Measurements from ENCODE around the gene ADAMTS10. TPM values are rescaled to one million over a fixed set of nuclear protein-coding genes. Genes with fewer than 3 reads are reported as not detected.
"Not testable (repeated sequence)": the region's sequence is repeated elsewhere in the genome, so short reads cannot be mapped to it uniquely, and the experiment has no call there.

Gene ADAMTS10
- polyA plus RNA-seq, 4 donors: 27.7 to 38.6 (median 34.6) TPM

DNA sequence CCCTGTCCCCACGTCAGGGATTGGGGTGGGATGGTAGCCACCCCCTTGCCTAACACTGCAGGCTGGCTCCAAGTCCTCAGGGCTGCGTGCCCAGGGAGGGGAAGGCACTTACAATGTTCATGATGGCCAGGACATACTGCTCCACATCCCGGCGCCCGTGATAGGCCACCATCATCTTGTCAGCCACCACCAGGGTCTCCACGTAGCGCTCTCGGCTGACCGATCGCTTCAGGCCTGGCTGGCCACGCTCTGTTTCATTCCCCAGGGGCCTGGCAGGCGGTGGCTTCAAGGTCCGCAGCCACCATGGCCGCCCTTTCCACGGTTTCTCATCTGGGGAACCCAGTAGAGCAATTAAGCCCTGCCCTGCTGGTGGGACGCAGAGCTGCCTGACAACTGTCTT is 9.7 kb downstream of the ADAMTS10 start:
- DNase-seq (ENCODE audit: low read depth in 4 of 4, low spot score in 3 of 4): no peak

DNA sequence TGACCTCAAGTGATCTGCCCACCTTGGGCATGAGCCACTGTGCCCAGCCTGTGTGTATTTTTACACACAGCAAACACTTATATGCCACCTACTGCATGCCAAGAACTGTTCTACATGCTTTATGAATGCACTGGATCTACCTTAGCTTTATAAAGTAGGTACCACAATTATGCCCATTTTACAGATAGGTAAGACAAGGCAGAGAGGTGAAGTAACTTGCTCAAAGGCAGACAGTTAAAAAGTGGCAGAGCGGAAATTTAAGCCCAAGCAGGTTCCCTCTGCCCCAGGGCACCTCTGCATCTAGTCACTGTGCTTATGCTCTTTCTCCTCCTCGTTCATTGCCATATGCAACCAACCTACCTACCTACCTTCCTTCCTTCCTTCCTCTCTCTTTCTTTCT is 10.5 kb downstream of the ADAMTS10 start:
- no peak for DNase-seq (ENCODE audit: low read depth in 4 of 4, low spot score in 3 of 4)

DNA sequence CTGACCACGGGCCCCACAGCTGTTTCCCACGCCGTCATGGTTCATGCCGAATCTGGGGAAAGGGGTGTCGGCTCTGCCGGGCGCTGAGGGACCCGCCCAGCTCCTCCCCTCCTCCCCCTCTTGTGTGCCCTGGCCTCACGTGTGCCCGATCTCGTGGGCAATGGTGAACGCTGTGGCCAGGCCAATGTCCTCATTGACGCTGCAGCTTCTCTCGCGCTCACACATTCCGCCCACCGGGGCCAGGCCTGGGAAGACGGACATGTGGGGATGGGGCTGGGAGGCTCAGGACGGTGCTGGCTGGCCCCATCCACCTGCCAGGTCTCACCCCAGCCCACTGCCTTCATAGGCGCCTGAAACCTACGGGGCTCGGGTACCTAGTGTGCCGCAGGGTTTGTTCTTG is 14.3 kb downstream of the ADAMTS10 start:
- no peak for DNase-seq (ENCODE audit: low read depth in 4 of 4, low spot score in 3 of 4)

DNA sequence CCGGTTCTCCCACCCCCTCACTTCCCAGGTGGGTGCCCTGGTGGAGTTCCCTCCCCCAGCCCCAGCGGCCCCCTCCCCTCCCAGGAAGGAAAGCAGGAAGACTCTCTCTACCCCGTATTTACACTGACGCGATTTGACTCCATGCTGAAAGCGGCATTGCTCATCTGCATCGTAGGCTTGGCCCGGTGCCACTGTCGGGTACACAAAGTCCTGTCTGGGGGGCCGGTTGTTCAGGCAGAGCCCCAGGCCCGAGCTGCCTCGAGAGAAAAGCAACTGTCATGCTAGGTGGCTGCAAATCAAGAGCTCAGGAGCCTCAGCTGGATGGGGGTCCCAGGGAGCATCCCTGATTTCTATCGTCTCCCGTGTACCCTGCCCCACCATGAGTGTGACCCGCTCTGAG is 14.9 kb downstream of the ADAMTS10 start:
- no peak for DNase-seq (ENCODE audit: low read depth in 4 of 4, low spot score in 3 of 4)

DNA sequence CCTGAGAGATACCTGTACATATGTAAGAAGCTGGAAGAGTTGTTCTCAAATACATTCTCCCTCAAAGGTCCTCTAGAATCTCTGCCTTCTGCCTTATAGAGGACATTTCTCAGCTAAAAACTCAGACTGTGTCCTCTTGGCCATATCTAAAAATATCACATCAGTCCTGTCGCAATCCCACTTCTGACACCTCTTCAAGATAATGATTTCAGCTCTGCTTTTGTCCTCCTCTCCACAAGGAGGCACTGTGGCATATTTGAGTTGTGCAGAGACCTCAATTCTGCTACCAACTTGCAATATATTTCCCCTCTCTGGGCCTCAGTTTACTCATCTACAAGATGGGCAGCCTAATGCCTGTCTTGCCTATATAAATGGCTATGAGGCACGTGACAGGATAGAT is 16.6 kb downstream of the ADAMTS10 start:
- DNase-seq (ENCODE audit: low read depth in 4 of 4, low spot score in 3 of 4): no peak

DNA sequence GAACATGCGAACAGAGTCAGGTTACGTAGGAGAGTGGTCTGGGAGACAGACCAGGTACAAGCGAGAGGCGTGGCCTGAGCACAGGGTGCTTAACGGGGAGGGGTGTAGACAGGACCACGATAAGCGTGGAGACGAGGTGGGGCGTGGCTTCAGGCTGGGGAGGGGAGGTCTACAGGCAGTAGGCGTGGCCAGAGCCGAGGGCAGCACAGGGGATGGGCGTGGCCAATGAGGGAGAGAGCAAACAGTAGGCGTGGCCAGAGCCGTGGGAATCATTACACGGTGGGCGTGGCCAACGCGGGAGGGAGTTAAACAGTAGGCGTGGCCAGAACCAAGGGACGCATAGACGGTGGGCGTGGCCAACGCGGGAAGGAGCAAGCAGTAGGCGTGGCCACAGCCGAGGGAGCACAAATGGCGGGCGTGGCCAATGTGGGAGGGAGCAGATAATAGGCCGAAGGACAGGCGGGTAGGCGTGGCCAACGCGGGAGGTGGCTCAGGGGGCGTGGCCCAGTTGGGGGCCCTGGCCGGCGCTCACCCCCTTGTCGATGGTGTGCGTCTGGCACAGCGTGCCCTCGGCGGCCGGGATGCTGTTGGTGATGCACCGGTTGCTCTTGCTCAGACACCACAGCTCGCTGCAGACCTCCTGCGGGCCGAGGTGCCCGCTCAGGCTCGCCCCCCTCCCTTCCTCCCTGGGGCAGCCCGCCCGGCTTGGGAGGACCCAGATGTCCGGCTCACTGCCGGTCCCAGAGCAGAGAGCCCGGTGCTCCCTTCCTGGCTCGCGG is 18.1 kb downstream of the ADAMTS10 start:
- DNase-seq (ENCODE audit: low read depth in 4 of 4, low spot score in 3 of 4): peak; percentile 82 to 93 (median 88)

DNA sequence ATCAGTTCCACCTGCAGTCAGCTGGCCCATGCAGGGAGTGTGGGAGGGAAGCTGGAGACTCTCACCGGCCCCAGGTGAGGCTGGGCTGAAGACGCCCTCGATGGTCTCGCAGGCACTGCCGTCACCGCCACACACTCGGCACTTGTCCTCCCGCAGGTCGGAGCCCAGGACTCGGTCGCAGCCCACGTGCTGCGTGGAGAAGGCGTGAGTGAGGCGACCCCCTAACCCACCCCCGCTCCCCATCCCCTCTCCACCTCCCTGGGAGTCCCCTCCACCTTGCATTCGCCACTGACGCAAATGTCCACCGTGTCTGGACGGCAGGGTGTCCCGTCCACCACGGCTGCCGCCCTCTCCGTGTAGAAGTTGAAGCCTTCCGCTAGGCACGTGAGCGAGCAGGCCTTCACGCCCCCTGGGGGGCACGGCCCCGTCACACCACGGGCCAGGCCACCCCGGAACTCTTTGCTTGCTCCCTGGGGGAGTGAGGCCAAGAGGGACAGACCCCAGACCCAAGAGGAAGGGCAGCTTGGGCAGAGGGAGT is 21.3 kb downstream of the ADAMTS10 start:
- no peak for DNase-seq (ENCODE audit: low read depth in 4 of 4, low spot score in 3 of 4)

DNA sequence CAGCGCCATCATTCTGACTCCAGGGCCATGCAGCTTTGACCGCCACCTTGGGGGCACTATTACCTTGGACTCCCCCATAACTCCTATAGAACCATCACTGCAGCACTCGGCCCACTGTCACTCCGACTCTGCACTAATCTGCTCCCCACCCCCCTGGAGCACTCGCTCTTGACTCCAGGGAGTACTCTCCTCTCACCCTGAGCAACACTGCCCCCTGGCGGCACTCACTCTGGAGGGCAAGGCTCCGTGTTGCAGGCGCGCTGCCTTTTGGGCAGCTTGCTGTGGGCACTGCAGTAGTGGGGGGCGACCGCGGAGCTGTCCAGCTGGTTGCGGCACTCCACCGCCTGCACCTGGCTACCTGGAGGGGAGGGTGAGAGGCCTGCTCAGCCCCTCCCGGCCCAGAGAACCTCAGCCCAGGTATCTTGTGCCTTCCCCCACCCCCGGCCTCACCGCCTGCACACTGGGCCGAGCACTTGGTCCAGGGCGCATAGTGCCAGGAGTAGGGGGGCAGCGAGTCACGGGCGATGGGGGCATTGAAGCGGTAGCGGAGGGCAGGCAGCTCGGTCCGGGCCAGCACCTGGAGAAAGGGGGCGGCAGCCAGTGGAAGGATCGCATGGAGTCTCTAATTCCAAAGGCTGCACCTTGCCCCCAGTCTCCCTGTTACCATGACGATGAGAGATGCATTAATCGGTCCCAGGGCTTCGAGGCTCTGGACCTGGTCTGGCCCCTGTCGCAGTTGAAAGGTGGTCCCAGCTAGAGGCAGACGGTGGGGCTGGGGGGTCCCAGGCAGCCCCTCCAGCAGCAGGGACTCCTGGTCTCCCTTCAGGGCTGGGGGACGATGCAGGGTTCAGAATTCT is 24.4 kb downstream of the ADAMTS10 start:
- peak in 1 of 4 donors; percentile 16 for DNase-seq (ENCODE audit: low read depth in 4 of 4, low spot score in 3 of 4)

DNA sequence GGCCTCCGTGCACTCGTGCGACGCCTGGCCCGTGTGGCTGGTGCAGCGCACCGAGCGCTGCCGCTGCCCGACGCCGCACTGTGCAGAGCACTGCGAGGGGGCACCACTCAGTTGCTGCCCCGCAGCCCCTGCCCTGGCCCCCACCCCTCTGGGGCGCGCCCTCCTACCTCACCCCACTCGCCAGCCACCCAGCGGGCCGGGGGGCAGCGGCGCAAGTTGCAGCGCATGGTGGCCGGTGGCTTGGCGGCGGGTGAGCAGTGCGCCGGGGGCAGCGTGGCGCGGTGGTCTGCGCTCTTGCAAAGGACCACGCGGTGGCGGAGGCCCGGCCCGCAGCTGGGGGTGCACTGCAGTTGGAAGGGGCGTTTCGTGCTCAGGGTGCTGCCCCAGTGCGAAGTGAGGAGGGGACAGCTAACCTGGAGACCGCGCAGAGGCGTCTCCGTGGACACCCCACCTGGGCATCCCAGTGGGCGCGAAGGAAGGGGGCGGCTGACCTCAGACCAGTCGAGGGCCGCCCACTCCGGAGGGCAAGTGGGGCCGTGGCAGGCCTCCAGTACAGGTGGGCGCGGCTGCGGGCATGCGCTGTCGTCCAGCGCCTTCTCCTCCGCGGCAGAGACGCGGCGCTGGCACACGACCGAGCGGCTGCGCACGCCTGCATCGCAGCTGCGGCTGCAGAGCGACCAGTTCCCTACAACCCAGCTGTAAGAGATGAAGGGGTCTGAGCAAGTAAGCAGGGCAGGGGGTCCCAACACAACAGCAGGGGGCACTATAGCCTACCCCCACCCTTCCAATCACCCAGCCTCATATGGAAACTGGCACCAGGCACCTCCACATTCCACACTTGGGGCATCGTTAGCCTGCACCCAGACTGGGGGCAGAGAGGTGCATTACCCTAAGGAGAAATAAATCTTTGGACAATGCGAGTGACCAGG is 25.3 kb downstream of the ADAMTS10 start:
- DNase-seq (ENCODE audit: low read depth in 4 of 4, low spot score in 3 of 4): no peak

DNA sequence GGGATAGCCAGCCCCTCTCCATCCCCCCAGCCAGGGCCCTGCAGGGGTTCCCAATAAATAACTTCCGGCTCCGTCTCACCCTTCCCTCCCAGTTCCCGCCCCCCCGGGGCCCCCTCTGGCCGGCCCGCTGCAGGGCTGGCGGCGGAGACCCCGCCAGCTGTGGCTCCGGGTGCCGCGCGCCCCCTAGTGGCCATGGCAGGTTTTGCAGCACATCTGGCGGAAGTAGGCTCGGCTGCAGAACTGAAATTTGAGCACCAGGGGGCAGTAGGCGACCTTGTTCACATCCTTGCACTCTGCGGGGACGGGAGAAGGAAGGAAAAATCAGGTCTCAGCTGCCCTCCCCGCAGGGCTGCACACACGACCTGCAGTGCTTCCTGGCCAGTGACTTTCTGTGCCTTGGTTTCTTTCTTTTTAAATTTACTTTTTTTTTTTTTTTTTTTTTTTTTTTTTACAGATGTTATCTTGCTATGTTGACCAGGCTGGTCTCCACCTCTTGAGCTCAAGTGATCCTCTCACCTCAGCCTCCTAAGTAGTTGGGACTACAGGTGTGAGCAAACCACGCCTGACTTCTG is 29.7 kb downstream of the ADAMTS10 start:
- DNase-seq (ENCODE audit: low read depth in 4 of 4, low spot score in 3 of 4): peak; percentile 61 to 82 (median 70)

DNA sequence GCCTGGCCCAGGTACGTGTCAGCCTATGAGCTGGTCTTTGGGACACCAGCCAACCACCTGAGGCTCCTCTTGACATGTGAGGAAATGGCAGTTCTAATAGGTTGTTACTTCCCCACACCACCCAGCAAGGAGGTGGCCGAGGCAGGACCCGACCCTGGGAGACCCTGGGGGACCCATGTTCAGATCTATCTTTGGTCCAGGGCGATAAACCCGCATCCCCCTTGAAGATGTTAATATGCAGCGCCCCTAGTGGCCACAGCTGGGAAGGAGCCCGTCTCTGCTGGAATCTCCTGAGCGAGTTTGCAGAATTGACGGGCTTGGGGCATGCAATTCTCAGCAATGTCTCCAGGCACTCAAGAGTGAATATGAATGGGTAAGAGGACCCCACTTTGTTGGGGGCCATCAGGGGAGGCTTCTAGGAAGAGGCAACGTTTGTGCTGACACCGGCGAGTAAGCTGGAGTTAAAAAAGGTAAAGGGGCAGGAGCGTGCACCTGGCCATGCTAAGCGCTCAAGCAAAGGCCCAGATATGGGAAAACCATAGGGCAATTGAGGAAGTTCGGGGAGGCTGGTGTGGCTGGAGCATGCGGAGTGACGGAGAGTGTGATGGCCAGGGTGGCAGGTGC is 31.8 kb downstream of the ADAMTS10 start:
- DNase-seq (ENCODE audit: low read depth in 4 of 4, low spot score in 3 of 4): peak; percentile 47 to 61 (median 50)

DNA sequence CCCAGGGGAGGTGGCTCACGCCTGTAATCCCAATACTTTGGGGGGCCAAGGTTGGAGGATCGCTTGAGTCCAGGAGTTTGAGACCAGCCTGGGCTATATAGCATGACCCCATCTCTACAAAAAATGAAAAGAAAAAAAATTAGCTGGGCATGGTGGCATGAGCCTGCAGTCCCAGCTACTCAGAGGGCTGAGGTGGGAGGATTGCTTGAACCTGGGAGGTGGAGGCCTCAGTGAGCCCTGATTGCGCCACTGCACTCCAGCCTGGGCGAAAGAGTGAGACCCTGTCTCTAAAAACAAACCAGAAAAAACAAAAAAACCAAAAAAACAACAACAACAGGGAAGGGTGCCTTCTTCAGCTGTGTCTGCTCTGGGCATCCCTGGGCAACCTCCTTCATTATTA is 32.8 kb downstream of the ADAMTS10 start:
- DNase-seq (ENCODE audit: low read depth in 4 of 4, low spot score in 3 of 4): no peak

DNA sequence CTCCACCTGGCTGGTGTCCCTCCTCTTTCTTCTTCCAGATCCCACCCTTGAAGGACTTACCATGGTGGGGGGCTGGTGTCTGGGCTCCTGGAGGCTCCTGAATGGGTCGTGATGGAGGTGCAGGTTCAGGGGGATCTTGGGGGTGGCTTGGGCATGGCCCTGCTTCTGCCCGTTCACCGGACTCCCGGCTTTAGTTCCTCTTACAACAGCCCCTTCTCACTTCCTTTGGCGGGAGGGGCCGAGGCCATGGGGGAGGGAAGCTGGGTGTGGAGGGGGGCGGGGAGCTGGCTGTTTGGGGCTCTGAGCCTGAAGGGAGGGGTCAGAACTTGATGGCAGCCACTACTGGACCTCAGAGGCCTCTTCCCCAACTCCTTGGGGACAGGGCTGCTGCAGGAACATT is 33.3 kb downstream of the ADAMTS10 start, which contains the start of gene MYO1F:
MYO1F (minus strand) TSS at position 196 of the 400 bp plus-strand sequence; CDS start at position 63, 133 bp downstream.
- no peak for DNase-seq (ENCODE audit: low read depth in 4 of 4, low spot score in 3 of 4)

DNA sequence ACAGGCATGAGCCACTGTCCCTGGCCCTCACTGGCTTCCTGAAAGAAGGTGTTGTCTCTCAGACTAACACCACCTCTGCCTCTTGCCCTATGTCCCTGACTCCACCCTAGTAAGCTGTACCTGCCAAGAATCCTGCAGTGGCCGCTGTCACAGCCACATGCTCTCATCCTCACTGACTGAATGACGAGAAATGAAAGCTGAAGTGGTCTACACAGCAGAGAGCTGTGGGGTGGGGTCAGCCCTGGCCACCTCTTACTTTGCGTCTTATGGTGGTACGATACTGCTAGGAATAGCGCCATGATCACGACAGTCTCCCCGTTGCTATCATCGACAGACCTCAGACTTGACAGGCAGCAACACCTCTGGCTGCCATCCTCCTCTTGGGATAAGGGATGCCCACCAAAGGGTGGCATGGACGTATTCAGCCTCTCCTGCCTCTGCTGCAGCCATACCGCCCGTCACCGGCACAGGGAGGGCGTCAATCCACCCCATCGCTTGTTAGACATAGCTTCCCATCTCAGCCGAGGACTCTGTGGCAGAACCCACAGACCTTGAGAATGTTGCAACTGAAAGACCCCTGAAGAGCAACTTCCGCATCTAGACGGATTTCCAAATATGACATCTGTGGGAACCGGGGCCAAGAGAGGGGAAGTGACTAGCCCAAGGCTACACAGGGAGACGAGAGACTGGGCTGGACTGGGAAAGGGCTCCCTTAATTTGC is 34.1 kb downstream of the ADAMTS10 start:
- DNase-seq (ENCODE audit: low read depth in 4 of 4, low spot score in 3 of 4): no peak

DNA sequence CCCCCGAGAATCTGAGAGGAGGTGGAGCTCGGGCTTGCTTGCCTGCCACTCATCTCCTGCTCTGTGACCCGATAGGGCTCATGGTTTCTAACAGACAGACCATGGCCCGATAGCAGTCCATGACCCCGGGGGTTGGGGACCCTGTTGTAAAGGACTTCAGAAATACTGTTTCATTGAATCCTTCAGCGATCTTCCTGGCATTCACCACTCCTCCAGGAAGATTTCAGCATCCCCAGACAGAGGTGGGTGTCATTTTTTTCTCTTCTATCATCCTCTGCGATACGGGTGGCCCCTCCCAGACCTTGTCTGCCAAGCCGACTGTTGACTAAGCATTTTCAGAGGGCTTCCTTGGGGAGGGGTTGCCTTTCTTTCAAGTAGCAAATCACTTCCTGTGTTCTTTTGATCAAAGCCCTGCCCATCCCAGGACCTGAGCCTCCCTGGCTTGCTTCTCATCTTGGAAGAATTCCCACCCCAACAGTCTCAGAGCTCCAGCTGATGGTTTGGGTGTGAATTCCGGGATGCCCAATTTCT is 35.0 kb downstream of the ADAMTS10 start:
- no peak for DNase-seq (ENCODE audit: low read depth in 4 of 4, low spot score in 3 of 4)

DNA sequence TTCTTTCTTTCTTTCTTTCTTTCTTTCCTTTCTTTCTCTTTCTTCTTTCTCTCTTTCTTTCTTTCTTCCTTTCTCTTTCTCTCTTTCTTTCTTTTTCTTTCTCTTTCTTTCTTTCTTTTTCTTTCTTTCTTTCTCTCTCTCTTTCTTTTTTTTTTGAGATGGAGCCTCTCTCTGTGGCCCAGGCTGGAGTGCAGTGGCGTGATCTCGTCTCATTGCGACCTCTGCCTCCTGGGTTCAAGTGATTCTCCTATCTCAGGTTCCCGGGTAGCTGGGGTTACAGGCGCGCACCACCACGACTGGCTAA is 35.9 kb downstream of the ADAMTS10 start:
- not testable (repeated sequence) for DNase-seq (ENCODE audit: low read depth in 4 of 4, low spot score in 3 of 4)

DNA sequence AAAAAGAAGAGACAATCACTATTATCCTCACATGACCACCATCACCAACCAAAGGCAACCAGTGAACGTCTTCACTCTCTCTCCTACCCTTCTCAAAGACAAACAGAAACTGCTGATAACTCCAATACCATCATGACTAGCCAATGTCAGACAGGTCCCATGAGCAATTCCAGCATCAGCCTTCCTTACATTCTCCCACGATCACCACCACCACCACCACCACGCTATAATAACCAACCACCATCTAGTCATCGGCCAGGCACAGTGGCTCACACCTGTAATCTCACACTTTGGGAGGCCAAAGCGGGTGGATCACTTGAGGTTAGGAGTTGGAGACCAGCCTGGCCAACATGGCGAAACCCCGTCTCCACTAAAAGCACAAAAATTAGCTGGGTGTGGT is 37.2 kb downstream of the ADAMTS10 start:
- no peak for DNase-seq (ENCODE audit: low read depth in 4 of 4, low spot score in 3 of 4)

DNA sequence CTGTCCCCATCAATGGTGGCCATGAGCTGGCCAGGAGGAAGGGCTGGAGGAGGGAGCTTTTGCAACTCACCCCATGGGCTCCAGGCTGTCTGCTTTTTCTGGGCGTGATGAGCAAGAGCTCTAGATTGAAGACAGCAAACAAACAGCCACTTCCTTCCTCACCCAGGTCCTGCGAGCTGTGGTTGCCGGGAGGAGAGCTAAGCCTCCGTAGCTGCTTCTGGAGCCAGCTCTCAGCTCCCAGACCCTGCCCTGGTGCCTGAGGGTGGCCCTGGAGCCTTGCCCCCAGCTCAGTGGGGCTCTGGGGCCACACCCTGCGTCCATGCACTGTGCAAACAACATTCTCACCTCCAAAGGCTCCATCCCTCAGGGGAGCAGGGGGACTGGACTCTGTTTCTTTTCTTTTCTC is 39.5 kb downstream of the ADAMTS10 start:
- DNase-seq (ENCODE audit: low read depth in 4 of 4, low spot score in 3 of 4): no peak

All from right renal pelvis (tissue), 4 donors.